ACC112 (cell line): Measurements from ENCODE around the gene SAMD11.
"Not testable (repeated sequence)": the region's sequence is repeated elsewhere in the genome, so short reads cannot be mapped to it uniquely, and the experiment has no call there.

ENCODE experiments used
- H2AFZ ChIP-seq: fragments of 200-600 bp; sonication (generic); one replicate; pipeline ENCODE4 v1.6.0; 2017; ENCODE audit warnings: antibody characterized with exemption, low read length; ENCODE audit not compliant: unreplicated experiment
- H3K27ac ChIP-seq: fragments of 200-600 bp; sonication (generic); 2 replicates; pipeline ENCODE4 v1.5.1; 2014; ENCODE audit warnings: low read depth, mild to moderate bottlenecking, antibody characterized with exemption, low read length, moderate library complexity
- H3K27me3 ChIP-seq: fragments of 200-600 bp; sonication (generic); 2 replicates; pipeline ENCODE4 v1.6.1; 2014; ENCODE audit warnings: mild to moderate bottlenecking, antibody characterized with exemption, low read length, moderate library complexity, mixed read lengths; ENCODE audit not compliant: insufficient read depth
- H3K36me3 ChIP-seq: fragments of 200-600 bp; sonication (generic); 2 replicates; pipeline ENCODE4 v1.6.1; 2016; ENCODE audit warnings: mild to moderate bottlenecking, antibody characterized with exemption, low read length, moderate library complexity, mixed read lengths; ENCODE audit not compliant: insufficient read depth
- H3K4me1 ChIP-seq: fragments of 200-600 bp; sonication (generic); one replicate; pipeline ENCODE4 v1.6.1; 2016; ENCODE audit warnings: low read length, mixed read lengths; ENCODE audit not compliant: insufficient read depth, unreplicated experiment, control insufficient read depth
- H3K4me3 ChIP-seq: fragments of 200-600 bp; sonication (generic); 2 replicates; pipeline ENCODE4 v1.5.1; 2014; ENCODE audit warnings: mild to moderate bottlenecking, low read depth, low read length
- H3K79me2 ChIP-seq: fragments of 200-600 bp; sonication (generic); one replicate; pipeline ENCODE4 v1.6.0; 2016; ENCODE audit warnings: low read length; ENCODE audit not compliant: control insufficient read depth, unreplicated experiment, insufficient read depth

The SAMD11 gene

GRCh38 chr1:981491-981954, 57.8 kb downstream of the SAMD11 start:
- no peak overlapping the region for H2AFZ ChIP-seq
- no peak overlapping the region for H3K27ac ChIP-seq
- H3K27me3 ChIP-seq: peaks cover 7% of the 10 kb centered on the region; the same call in 1 of the 2 replicates

GRCh38 chr1:981955-982558, 58.3 kb downstream of the SAMD11 start, which contains the start of gene PERM1:
PERM1 (minus strand) TSS chr1:982093; CDS start chr1:981029, 1,064 bp downstream.
- no peaks in the 10 kb centered on the region for H3K36me3 ChIP-seq
- no peak within 1 kb of the TSS for H3K27ac ChIP-seq
- H3K4me3 ChIP-seq: no peak within 1 kb of the TSS
- H2AFZ ChIP-seq: no peak within 1 kb of the TSS
- no peaks in the 10 kb centered on the region for H3K4me1 ChIP-seq
- H3K79me2 ChIP-seq: no peaks in the 10 kb centered on the region
- H3K27me3 ChIP-seq: peaks cover 7% of the 10 kb centered on the region; the same call in 1 of the 2 replicates

More at GRCh38 chr1:981491-981954, 57.8 kb downstream of the SAMD11 start:
- no peaks in the 10 kb centered on the region for H3K4me1 ChIP-seq
- no peak overlapping the region for H3K4me3 ChIP-seq
- H3K79me2 ChIP-seq: no peaks in the 10 kb centered on the region
- no peaks in the 10 kb centered on the region for H3K36me3 ChIP-seq

DNA sequence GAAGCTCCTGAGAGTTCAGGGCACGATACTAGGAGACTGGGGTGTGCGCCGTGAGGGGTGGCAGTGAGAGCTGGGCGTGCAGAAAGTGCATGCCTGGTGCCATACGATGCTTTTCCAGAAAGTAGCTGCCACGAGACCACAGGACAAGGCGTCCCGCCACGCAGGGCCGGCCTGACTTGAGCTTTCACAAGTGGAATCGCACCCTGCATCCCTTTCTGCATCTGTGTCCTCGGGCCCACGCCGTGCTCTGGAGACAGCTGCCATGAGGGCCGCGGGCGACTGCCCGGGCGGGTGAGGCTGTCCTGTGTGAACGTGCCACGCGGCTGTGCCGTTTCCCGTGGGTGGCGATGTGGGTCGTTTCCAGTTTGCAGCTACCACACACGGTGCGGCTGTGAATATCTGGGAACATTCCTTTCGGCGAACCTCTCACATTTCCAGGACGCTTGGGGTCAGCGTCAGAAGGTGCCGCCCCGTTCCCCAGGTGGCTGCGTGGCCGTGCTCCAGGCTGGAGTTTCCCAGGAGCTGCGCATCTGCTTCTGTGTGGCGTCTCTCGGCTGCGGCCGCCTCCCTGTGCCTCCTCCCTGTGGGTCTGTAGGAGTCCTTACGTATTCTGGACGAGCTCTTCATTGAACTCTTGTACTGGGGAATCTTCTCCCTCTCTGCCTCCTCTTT, 59.2 kb downstream of the SAMD11 start:
- H3K79me2 ChIP-seq: no peaks in the 10 kb centered on the region
- no peaks in the 10 kb centered on the region for H3K4me1 ChIP-seq
- no peak overlapping the region for H3K27ac ChIP-seq
- H3K36me3 ChIP-seq: no peaks in the 10 kb centered on the region
- H3K27me3 ChIP-seq: peaks cover 7% of the 10 kb centered on the region; the same call in 1 of the 2 replicates
- no peak overlapping the region for H3K4me3 ChIP-seq
- no peak overlapping the region for H2AFZ ChIP-seq

DNA sequence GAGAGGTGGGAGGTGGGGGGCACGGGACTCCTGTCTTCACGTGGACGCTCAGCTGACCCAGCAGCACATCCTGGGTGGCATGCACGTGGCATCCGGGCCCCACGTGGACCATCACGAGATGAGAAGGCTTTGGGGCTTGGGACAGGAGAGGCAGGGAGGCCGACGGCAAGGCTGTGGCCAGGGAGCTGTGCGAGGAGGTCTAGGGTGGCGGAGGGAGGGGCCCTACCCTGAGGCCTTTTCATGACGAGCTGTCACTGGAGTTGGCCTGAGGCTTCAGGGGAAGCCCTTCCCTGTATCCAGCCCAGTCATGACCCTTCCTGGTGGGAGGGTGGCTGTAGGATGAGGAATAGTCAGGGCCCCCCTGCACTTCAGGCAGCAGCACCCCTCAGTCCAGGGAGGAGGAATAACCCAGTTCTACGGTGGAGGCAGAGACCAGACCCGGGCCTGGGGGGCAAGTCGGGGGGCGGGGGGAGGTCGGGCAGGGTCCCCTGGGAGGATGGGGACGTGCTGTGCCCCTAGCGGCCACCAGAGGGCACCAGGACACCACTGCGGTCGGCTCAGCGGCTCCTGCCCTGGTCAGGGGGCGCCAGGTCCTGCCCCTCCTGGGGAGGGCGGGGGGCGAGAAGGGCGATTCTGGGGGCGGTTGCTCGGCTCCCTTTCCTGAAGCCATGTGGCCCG, 60.2 kb downstream of the SAMD11 start:
- H3K79me2 ChIP-seq: no peaks in the 10 kb centered on the region
- no peak overlapping the region for H2AFZ ChIP-seq
- no peaks in the 10 kb centered on the region for H3K36me3 ChIP-seq
- peaks cover 9% of the 10 kb centered on the region; the same call in 1 of the 2 replicates for H3K27me3 ChIP-seq
- peak overlapping the region; percentile 58; the same call in 1 of the 2 replicates for H3K4me3 ChIP-seq
- no peaks in the 10 kb centered on the region for H3K4me1 ChIP-seq
- no peak overlapping the region for H3K27ac ChIP-seq

DNA sequence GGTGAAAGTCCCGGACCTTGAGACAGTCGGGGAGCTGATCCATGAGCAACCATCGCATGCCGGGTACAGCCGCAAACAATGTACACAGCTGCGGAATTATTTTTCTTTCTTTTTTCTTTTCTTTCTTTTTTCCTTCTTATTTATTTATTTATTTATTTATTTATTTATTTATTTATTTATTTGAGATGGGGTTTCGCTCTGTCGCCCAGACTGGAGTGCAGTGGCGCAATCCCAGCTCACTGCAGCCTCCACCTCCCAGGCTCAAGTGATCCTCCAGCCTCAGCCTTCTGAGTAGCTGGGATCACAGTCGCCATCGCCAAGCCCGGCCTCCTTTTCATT, 60.7 kb downstream of the SAMD11 start:
- no peak overlapping the region for H2AFZ ChIP-seq
- no peak overlapping the region for H3K27ac ChIP-seq
- H3K4me3 ChIP-seq: peak overlapping the region; percentile 58; the same call in 1 of the 2 replicates

DNA sequence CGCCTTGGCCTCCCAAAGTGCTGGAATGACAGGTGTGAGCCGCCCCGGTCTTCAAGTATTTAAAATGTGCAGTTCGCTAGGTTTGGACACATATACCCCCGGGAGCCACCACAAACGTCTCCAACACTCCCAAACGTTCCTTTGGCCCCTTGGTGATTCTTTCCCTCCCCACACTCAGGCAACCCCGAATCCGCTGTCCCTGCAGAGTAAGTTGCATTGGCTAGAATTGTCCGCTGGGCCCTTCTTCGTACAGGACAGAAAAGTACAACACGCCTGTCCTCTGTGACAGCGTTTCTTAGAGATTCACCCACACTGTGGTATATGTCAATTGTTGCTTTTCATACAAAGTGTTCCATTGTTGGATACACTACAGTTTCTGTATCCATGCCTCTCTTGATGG, 61.4 kb downstream of the SAMD11 start:
- Histone ChIP-seq H3K4me3 (no peak overlapping the region), H3K27ac (no peak overlapping the region), H2AFZ (no peak overlapping the region), H3K79me2 (no peaks in the 10 kb centered on the region), H3K4me1 (no peaks in the 10 kb centered on the region), H3K36me3 (no peaks in the 10 kb centered on the region), H3K27me3 (peaks cover 16% of the 10 kb centered on the region; the same call in 1 of the 2 replicates)

More for the DNA sequence above, 60.7 kb downstream of the SAMD11 start:
- Histone ChIP-seq H3K4me1 (no peaks in the 10 kb centered on the region), H3K27me3 (peaks cover 14% of the 10 kb centered on the region; the same call in 1 of the 2 replicates), H3K79me2 (no peaks in the 10 kb centered on the region), H3K36me3 (no peaks in the 10 kb centered on the region)

GRCh38 chr1:988061-988460, 64.3 kb downstream of the SAMD11 start:
- not testable (repeated sequence) for H3K36me3 ChIP-seq, H3K27ac ChIP-seq, H3K27me3 ChIP-seq, H3K4me1 ChIP-seq, H3K4me3 ChIP-seq, H3K79me2 ChIP-seq, H2AFZ ChIP-seq

- not testable (repeated sequence) for H3K79me2 ChIP-seq, H2AFZ ChIP-seq, H3K4me3 ChIP-seq, H3K27ac ChIP-seq, H3K27me3 ChIP-seq, H3K4me1 ChIP-seq, H3K36me3 ChIP-seq
Observed at GRCh38 chr1:991275-991674, 67.6 kb downstream of the SAMD11 start.

DNA sequence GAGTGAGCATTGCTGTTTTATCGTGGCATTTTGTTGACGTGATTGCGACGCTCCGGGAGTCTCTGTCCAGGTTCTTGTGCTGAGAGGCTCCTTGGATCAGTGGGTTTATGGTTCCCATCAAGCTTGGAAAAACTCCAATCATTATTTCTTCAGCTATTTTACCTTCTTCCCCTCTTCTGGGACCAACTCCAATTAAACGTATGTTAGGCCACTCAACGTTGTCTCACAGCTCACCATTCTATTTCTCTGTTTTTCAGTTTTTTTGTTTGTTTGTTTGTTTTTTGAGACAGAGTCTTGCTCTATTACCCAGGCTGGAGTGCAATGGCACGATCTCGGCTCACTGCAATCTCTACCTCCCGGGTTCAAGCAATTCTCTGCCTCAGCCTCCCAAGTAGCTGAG, 68.2 kb downstream of the SAMD11 start:
- Histone ChIP-seq H3K27me3 (peaks cover 9% of the 10 kb centered on the region; the same call in 1 of the 2 replicates), H3K79me2 (no peaks in the 10 kb centered on the region), H2AFZ (no peak overlapping the region), H3K27ac (no peak overlapping the region), H3K36me3 (no peaks in the 10 kb centered on the region), H3K4me3 (no peak overlapping the region), H3K4me1 (no peaks in the 10 kb centered on the region)

DNA sequence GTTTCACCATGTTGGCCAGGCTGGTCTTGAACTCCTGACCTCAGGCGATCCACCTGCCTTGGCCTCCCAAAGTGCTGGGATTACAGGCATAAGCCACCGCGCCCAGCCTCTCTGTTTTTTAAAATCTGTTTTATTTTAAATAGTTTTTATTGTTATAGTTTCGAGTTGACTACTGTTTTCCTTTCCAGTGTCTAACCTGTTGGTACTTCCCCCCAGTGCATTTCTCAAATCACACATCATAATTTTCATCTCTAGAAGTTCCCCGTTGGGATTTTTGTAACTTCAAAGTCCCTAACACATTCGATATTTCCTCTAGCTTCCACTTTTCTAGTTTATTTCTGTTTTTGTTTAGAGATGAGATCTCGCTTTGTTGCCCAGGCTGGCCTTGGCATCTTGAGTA, 68.6 kb downstream of the SAMD11 start:
- H3K27me3 ChIP-seq: peaks cover 9% of the 10 kb centered on the region; the same call in 1 of the 2 replicates
- H2AFZ ChIP-seq: no peak overlapping the region
- no peak overlapping the region for H3K27ac ChIP-seq
- H3K4me3 ChIP-seq: no peak overlapping the region
- H3K36me3 ChIP-seq: no peaks in the 10 kb centered on the region
- H3K4me1 ChIP-seq: no peaks in the 10 kb centered on the region
- no peaks in the 10 kb centered on the region for H3K79me2 ChIP-seq
